GM13977 (cell line): ENCODE data around the gene MLANA.
A peak's percentile ranks its signal among the peaks of the same experiment; 100 is the strongest.

Source experiments
- DNase-seq: peaks from one replicate; pipeline ENCODE4 v3.0.0; 2012; ENCODE audit warnings: low spot score
- CTCF ChIP-seq: IDR thresholded peaks from 2 replicates; pipeline ENCODE4 v1.5.1; 2012; ENCODE audit warnings: mild to moderate bottlenecking, control low read depth; ENCODE audit not compliant: insufficient read depth; ENCODE audit errors: extremely low read depth, missing control alignments
- in situ Hi-C: fragments of 300-500 bp; cut with MboI; formaldehyde crosslinking; loops from one replicate; pipeline ENCODE4 v1.12.0; 2022; ENCODE audit warnings: low sequenced_read_pairs, low pct_unique_long_range_greater_than_20kb, mixed read lengths, inconsistent platforms; ENCODE audit not compliant: unreplicated experiment

The MLANA gene

GRCh38 chr9:5896863-5897262 lies 6.2 kb downstream of the MLANA start:
- in situ Hi-C loops = loop anchor here (25.0 kb wide), 1 partner anchor 415 kb away; no protein-coding TSS in a partner anchor
- TF ChIP-seq CTCF = no peak
- DNase-seq = no peak

- DNase-seq = no peak
- TF ChIP-seq CTCF = no peak
- in situ Hi-C loops = loop anchor here (25.0 kb wide), 1 partner anchor 414 kb away; no protein-coding TSS in a partner anchor
Measured at GRCh38 chr9:5897851-5898250, 7.2 kb downstream of the MLANA start.

GRCh38 chr9:5899292-5899691 lies 8.6 kb downstream of the MLANA start:
- no peak for DNase-seq
- TF ChIP-seq CTCF = peak; percentile 36
- in situ Hi-C loops = loop anchor here (25.0 kb wide), 1 partner anchor 413 kb away; no protein-coding TSS in a partner anchor

GRCh38 chr9:5900622-5901021 lies 9.9 kb downstream of the MLANA start:
- DNase-seq = no peak
- no peak for TF ChIP-seq CTCF
- in situ Hi-C loops = no loop called here

GRCh38 chr9:5902377-5902776 lies 11.7 kb downstream of the MLANA start:
- in situ Hi-C loops = no loop called here
- TF ChIP-seq CTCF = no peak
- DNase-seq = no peak

- in situ Hi-C loops = no loop called here
- TF ChIP-seq CTCF = no peak
- no peak for DNase-seq
Measured at GRCh38 chr9:5908918-5909317, 18.2 kb downstream of the MLANA start.

- in situ Hi-C loops = no loop called here
- TF ChIP-seq CTCF = no peak
- DNase-seq = no peak
Measured at GRCh38 chr9:5909976-5910375, 19.3 kb downstream of the MLANA start.
